Spleen (tissue), 11 donors: Measurements from ENCODE around the gene SLC28A3. TPM values are rescaled to one million over a fixed set of nuclear protein-coding genes. Genes with fewer than 3 reads are reported as not detected.

Experiments
- DNase-seq: peaks from one replicate; pipeline ENCODE4 v3.0.0-alpha.2; 2020
- H3K27ac ChIP-seq, 8 donors: fragments of 200-600 bp; sonication (generic) in 7 of 8; 1 replicate in 4 of 8; 2 replicates in 4 of 8; pipeline versions ENCODE4 v1.5.0 to v1.8.0; 2016 to 2021; ENCODE audit warnings: inconsistent platforms in 4 of 8, mild to moderate bottlenecking in 4 of 8, moderate library complexity in 1 of 8
- H3K27me3 ChIP-seq, 7 donors: fragments of 200-600 bp; sonication (generic) in 6 of 7; replicated peaks in 1 of 7; 1 replicate in 4 of 7; 2 replicates in 3 of 7; pipeline versions ENCODE4 v1.5.0 to v1.8.0; 2016 to 2021; ENCODE audit warnings: inconsistent platforms in 3 of 7, mild to moderate bottlenecking in 1 of 7
- H3K36me3 ChIP-seq, 6 donors: fragments of 200-600 bp; sonication (generic) in 5 of 6; 1 replicate in 4 of 6; 2 replicates in 2 of 6; pipeline versions ENCODE4 v1.5.0 to v1.8.0; 2016 to 2021; ENCODE audit warnings: inconsistent platforms in 2 of 6
- H3K4me1 ChIP-seq, 6 donors: fragments of 200-600 bp; sonication (generic) in 5 of 6; 1 replicate in 3 of 6; 2 replicates in 3 of 6; pipeline versions ENCODE4 v1.5.0 to v1.8.0; 2016 to 2021; ENCODE audit warnings: inconsistent platforms in 3 of 6
- H3K4me3 ChIP-seq, 8 donors: fragments of 200-600 bp; sonication (generic) in 7 of 8; 1 replicate in 4 of 8; 2 replicates in 4 of 8; pipeline versions ENCODE4 v1.5.0 to v1.8.0; 2016 to 2021; ENCODE audit warnings: inconsistent platforms in 4 of 8, mild to moderate bottlenecking in 4 of 8, moderate library complexity in 2 of 8
- H3K9me3 ChIP-seq, 8 donors: fragments of 200-600 bp; sonication (generic) in 7 of 8; 1 replicate in 4 of 8; 2 replicates in 4 of 8; pipeline versions ENCODE4 v1.5.0 to v1.8.0; 2016 to 2021; ENCODE audit warnings: inconsistent platforms in 4 of 8
- POLR2A ChIP-seq, 3 donors: fragments of 450-650 bp; IDR thresholded peaks; one replicate each; pipeline ENCODE4 v1.5.1; 2017; ENCODE audit warnings: antibody characterized with exemption in 3 of 3, mild to moderate bottlenecking in 1 of 3
- POLR2AphosphoS5 ChIP-seq, 3 donors: sonication (generic); formaldehyde crosslinking; IDR thresholded peaks; one replicate each; pipeline ENCODE4 v1.5.1; 2017; ENCODE audit warnings: antibody characterized with exemption in 3 of 3
- WGBS, 5 donors: extraction: QIAGEN DNeasy Blood & Tissue Kit in 3 of 5; methylation state at CpG; one replicate each; pipeline versions ENCODE4 v1.1.5 to v1.1.7; 2013 to 2018; 5-methylcytosine and 5-hydroxymethylcytosine counted together
- intact Hi-C: fragments of 100-400 bp; cut with DNase I; formaldehyde crosslinking; loops from one replicate; pipeline ENCODE4 v1.15.0; 2023; ENCODE audit warnings: low total_unique reads
- polyA plus RNA-seq, 3 donors: library from polyadenylated mRNA; stranded (reverse); fragments of 200-250 nt; gene quantifications; one replicate each; pipeline ENCODE4 v1.2.1, GENCODE V29; 2013
- total RNA-seq, 7 donors: library from RNA; depleted of rRNA in 3 of 7; stranded (reverse); fragments of >200 nt in 3 of 7; fragmentation: NEBNext Ultra II Directional in 4 of 7; extraction: Animal tissue kit (Norgen Biotek cat#: 25700) in 4 of 7; gene quantifications; one replicate each; pipeline versions ENCODE4 v1.1.0 to v1.2.1, GENCODE V29; 2016 to 2021
- TF ChIP-seq, protein P1 (sequence below), 11 experiments: fragments of 200-600 bp in 7 of 11; fragments of 450-650 bp in 4 of 11; sonication (generic) in 4 of 11; IDR thresholded peaks in 8 of 11; conservative IDR thresholded peaks in 3 of 11; 1 replicate in 7 of 11; 2 replicates in 4 of 11; pipeline versions ENCODE4 v1.4.0 to v1.8.0; 2016 to 2021; ENCODE audit warnings: antibody characterized with exemption in 11 of 11, inconsistent platforms in 4 of 11, mild to moderate bottlenecking in 1 of 11
- donor health status: healthy with polysubstance abuse.
- donor health status: DM: no; HTN: no; CAD: no; lungs with moderate emphysema.
- donor health status: DM: no; HTN: no; CAD: no.
- donor health status: Bipolar disorder and iron deficiency.
- donor health status: healthy.
- donor health status: DM: no; HTN: no; CAD: no.
- donor health status: DM: yes; HTN: yes; CAD: no.

The SLC28A3 gene
- total and polyA plus RNA-seq, 10 donors = 0.06 to 1.2 (median 0.57) TPM; not detected in 1

DNA sequence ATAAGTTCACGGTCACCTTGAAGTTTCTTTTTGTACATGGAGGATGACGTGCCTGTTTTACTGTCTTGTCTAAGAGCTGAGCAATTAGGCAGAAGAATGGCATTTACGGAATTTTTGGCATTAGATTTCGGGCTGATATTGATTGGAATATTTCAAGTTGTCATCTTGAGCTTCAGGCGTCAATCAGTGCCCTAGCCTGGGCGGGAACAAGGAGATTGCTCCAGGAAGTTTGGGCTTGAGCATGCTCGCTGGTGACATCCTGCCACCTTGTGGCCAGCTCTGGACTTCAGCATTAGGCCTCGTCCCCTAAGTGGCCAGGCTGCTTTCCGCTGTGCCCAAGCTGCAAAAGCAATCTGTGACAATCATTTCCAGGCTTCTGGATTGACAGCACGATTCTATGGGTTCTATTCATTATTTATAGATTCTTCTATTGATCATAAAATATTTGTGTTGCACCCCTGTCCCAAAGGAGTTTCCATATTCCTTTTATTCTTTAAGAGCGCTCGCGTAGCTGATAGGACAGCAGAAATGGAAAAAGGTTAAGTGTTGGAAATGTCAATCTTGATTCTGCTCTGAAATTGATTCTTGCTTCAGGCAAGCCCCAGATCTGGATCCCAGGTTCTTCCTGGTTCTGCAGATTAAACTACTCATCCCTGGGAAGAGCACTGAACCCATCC, 79.3 kb downstream of the SLC28A3 start:
- peak overlapping the region in 2 of 8 donors; percentile 2 to 50 for H3K4me3 ChIP-seq
- intact Hi-C loops = loop anchor here (5.0 to 10.0 kb wide), 2 partner anchors 86 to 324 kb away; no protein-coding TSS in a partner anchor
- H3K36me3 ChIP-seq = no peaks in the 10 kb centered on the region
- H3K27ac ChIP-seq = no peak overlapping the region
- 36 to 43% (median 40%) methylated on average over 13 of the region's 13 CpGs for WGBS, 5 donors
- TF ChIP-seq POLR2A (IDR thresholded peaks at IDR 0.05) (no peak), POLR2AphosphoS5 (IDR thresholded peaks at IDR 0.05) (peak in 2 of 3 donors; percentile 50 to 59)
- TF ChIP-seq, protein P1, sequence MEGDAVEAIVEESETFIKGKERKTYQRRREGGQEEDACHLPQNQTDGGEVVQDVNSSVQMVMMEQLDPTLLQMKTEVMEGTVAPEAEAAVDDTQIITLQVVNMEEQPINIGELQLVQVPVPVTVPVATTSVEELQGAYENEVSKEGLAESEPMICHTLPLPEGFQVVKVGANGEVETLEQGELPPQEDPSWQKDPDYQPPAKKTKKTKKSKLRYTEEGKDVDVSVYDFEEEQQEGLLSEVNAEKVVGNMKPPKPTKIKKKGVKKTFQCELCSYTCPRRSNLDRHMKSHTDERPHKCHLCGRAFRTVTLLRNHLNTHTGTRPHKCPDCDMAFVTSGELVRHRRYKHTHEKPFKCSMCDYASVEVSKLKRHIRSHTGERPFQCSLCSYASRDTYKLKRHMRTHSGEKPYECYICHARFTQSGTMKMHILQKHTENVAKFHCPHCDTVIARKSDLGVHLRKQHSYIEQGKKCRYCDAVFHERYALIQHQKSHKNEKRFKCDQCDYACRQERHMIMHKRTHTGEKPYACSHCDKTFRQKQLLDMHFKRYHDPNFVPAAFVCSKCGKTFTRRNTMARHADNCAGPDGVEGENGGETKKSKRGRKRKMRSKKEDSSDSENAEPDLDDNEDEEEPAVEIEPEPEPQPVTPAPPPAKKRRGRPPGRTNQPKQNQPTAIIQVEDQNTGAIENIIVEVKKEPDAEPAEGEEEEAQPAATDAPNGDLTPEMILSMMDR (IDR thresholded peaks at IDR 0.05 in 8 of 11, conservative IDR thresholded peaks at IDR 0.05 in 3 of 11) = peak; percentile 63 to 91 (median 86)
- H3K4me1 ChIP-seq = peaks cover 0 to 18% (median 6%) of the 10 kb centered on the region in 6 donors
- peaks cover 0 to 9% (median 0%) of the 10 kb centered on the region in 7 donors for H3K27me3 ChIP-seq
- DNase-seq = peak; percentile 91
- no peaks in the 10 kb centered on the region for H3K9me3 ChIP-seq

- Histone ChIP-seq H3K36me3 (no peaks in the 10 kb centered on the region), H3K27me3 (peaks cover 0 to 7% (median 0%) of the 10 kb centered on the region in 7 donors), H3K4me1 (peaks cover 0 to 18% (median 6%) of the 10 kb centered on the region in 6 donors), H3K4me3 (no peak overlapping the region), H3K27ac (no peak overlapping the region), H3K9me3 (no peaks in the 10 kb centered on the region)
- TF ChIP-seq POLR2AphosphoS5 (IDR thresholded peaks at IDR 0.05) = no peak
- TF ChIP-seq POLR2A (IDR thresholded peaks at IDR 0.05) = no peak
- TF ChIP-seq, protein P1 (IDR thresholded peaks at IDR 0.05 in 8 of 11, conservative IDR thresholded peaks at IDR 0.05 in 3 of 11) = no peak
- 80 to 87% (median 84%) methylated on average over 9 of the region's 9 CpGs for WGBS, 5 donors
- intact Hi-C loops = no loop called here
- DNase-seq = no peak
Observed at GRCh38 chr9:84258371-84258770, 82.2 kb downstream of the SLC28A3 start.

DNA sequence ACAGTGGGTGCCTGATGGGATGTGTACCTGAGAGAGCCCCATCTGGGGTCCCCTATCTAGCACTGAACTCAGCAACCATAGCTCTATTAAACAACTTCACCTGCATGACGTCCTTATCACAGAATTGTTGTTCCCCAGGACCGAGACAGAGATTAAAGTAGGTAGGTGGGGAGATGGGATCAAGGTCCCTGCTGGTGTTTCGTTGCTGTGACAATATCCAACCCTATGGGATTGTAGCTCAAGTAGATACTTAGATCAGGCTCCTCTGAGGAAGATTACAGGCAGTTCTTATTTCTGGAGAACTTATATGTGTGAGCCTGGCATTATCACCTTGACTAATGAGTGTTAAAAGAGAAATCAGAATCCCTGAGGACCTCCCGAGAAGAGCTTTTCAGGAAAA, 84.9 kb downstream of the SLC28A3 start:
- 76 to 89% (median 82%) methylated on average over 4 of the region's 4 CpGs for WGBS, 5 donors

DNA sequence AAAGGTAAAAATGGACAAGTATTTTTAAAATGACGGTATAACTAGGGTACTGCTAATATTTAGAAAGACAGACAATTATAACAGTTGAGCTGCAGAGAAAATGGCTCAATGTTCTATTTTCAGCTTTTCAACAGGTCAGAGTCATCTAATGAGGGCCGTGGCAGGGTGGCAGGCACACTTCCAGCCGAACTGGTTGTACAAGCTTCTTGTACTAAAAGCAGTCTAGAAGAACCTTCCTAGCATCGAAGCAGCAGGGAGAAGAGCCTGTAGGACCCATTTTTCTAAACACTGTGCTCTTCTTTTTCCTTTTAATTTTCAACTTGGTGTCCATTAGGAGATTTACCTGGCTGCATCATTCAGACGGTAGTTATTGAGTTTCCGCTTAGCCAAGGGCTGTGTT, 85.6 kb downstream of the SLC28A3 start:
- Histone ChIP-seq H3K27ac (no peak overlapping the region), H3K4me3 (no peak overlapping the region), H3K4me1 (peaks cover 0 to 7% (median 0%) of the 10 kb centered on the region in 6 donors), H3K36me3 (no peaks in the 10 kb centered on the region), H3K27me3 (no peaks in the 10 kb centered on the region), H3K9me3 (no peaks in the 10 kb centered on the region)
- TF ChIP-seq, protein P1 (IDR thresholded peaks at IDR 0.05 in 8 of 11, conservative IDR thresholded peaks at IDR 0.05 in 3 of 11) = no peak
- TF ChIP-seq POLR2AphosphoS5 (IDR thresholded peaks at IDR 0.05) = no peak
- no peak for TF ChIP-seq POLR2A (IDR thresholded peaks at IDR 0.05)
- intact Hi-C loops = no loop called here
- WGBS, 5 donors = 72 to 95% (median 92%) methylated on average over 6 of the region's 6 CpGs
- DNase-seq = no peak

More for the DNA sequence above, 84.9 kb downstream of the SLC28A3 start:
- Histone ChIP-seq H3K27me3 (no peaks in the 10 kb centered on the region), H3K4me1 (peaks cover 0 to 9% (median under 1%) of the 10 kb centered on the region in 6 donors), H3K36me3 (no peaks in the 10 kb centered on the region), H3K4me3 (no peak overlapping the region), H3K9me3 (no peaks in the 10 kb centered on the region), H3K27ac (no peak overlapping the region)
- intact Hi-C loops = no loop called here
- DNase-seq = no peak
- TF ChIP-seq, protein P1 (IDR thresholded peaks at IDR 0.05 in 8 of 11, conservative IDR thresholded peaks at IDR 0.05 in 3 of 11) = no peak
- no peak for TF ChIP-seq POLR2AphosphoS5 (IDR thresholded peaks at IDR 0.05)
- TF ChIP-seq POLR2A (IDR thresholded peaks at IDR 0.05) = no peak
